Thyroid gland (tissue), 4 donors: ENCODE data around the gene NRBP1. TPM values are rescaled to one million over a fixed set of nuclear protein-coding genes. Genes with fewer than 3 reads are reported as not detected.

Experiments used
- DNase-seq, 2 donors: peaks; one replicate each; pipeline ENCODE4 v3.0.0-alpha.2; 2019
- H3K27ac ChIP-seq, 3 donors: fragments of 200-600 bp; sonication (generic); 1 replicate in 2 of 3; 2 replicates in 1 of 3; pipeline ENCODE4 v1.5.1; 2016 to 2019; ENCODE audit warnings: mild to moderate bottlenecking in 1 of 3, moderate library complexity in 1 of 3
- H3K27me3 ChIP-seq: fragments of 200-600 bp; sonication (generic); one replicate; pipeline ENCODE4 v1.5.1; 2019
- H3K36me3 ChIP-seq, 2 donors: fragments of 200-600 bp; sonication (generic); one replicate each; pipeline ENCODE4 v1.5.1; 2016 to 2019
- H3K4me1 ChIP-seq, 2 donors: fragments of 200-600 bp; sonication (generic); one replicate each; pipeline ENCODE4 v1.5.1; 2017 to 2019
- H3K4me3 ChIP-seq, 3 donors: fragments of 200-600 bp; sonication (generic); replicated peaks in 1 of 3; 1 replicate in 2 of 3; 2 replicates in 1 of 3; pipeline ENCODE4 v1.5.1; 2016; ENCODE audit warnings: mild to moderate bottlenecking in 1 of 3
- H3K9me3 ChIP-seq: fragments of 200-600 bp; sonication (generic); one replicate; pipeline ENCODE4 v1.5.1; 2017
- CTCF ChIP-seq, 6 experiments: fragments of 200-600 bp in 3 of 6; fragments of 450-650 bp in 3 of 6; sonication (generic) in 3 of 6; IDR thresholded peaks; one replicate each; pipeline ENCODE4 v1.5.1; 2016 to 2019; ENCODE audit warnings: antibody characterized with exemption in 6 of 6, mild to moderate bottlenecking in 2 of 6, inconsistent platforms in 1 of 6, moderate library complexity in 1 of 6
- POLR2A ChIP-seq, 2 donors: fragments of 450-650 bp; IDR thresholded peaks; one replicate each; pipeline ENCODE4 v1.6.1; 2017; ENCODE audit warnings: antibody characterized with exemption in 2 of 2, mild to moderate bottlenecking in 2 of 2, moderate library complexity in 1 of 2
- WGBS, 2 donors: methylation state at CpG; one replicate each; pipeline ENCODE4 v1.1.5; 2017; 5-methylcytosine and 5-hydroxymethylcytosine counted together
- intact Hi-C: fragments of 100-400 bp; cut with DNase I; formaldehyde crosslinking; loops from one replicate; pipeline ENCODE4 v1.15.1; 2023
- small RNA-seq: library from RNA; depleted of rRNA; stranded (forward); fragments of <200 nt; gene quantifications from one replicate; pipeline ENCODE3, GENCODE V24; 2016
- total RNA-seq, 4 donors: library from RNA; depleted of rRNA; stranded (reverse); fragments of >200 nt; gene quantifications; one replicate each; pipeline ENCODE4 v1.2.3, GENCODE V29; 2016

Gene NRBP1
- total RNA-seq, 4 donors from 2014 or later, result 45.2 to 68.6 (median 63.1) TPM

GRCh38 chr2:27485496-27485895 is 57.1 kb downstream of the NRBP1 start:
- Histone ChIP-seq H3K4me1 (peaks cover 6 to 11% of the 10 kb centered on the region in 2 donors), H3K9me3 (no peaks in the 10 kb centered on the region), H3K27me3 (no peaks in the 10 kb centered on the region), H3K36me3 (peaks cover 14 to 22% of the 10 kb centered on the region in 2 donors), H3K27ac (no peak overlapping the region), H3K4me3 (no peak overlapping the region)
- 49 to 57% methylated on average over 3 of the region's 3 CpGs for WGBS, 2 donors
- intact Hi-C loops, result no loop called here
- no peak for DNase-seq
- TF ChIP-seq CTCF (IDR thresholded peaks at IDR 0.05) (no peak), POLR2A (IDR thresholded peaks at IDR 0.05) (no peak)

GRCh38 chr2:27489118-27489497 is 60.7 kb downstream of the NRBP1 start:
- H3K36me3 ChIP-seq, result peaks cover 0 to 7% of the 10 kb centered on the region in 2 donors
- intact Hi-C loops, result no loop called here
- DNase-seq, result no peak
- 5 to 8% methylated on average over 11 of the region's 11 CpGs for WGBS, 2 donors
- peaks cover 6 to 11% of the 10 kb centered on the region in 2 donors for H3K4me1 ChIP-seq
- TF ChIP-seq CTCF (IDR thresholded peaks at IDR 0.05) (no peak), POLR2A (IDR thresholded peaks at IDR 0.05) (no peak)
- peak overlapping the region; percentile 34 to 63 (median 52) for H3K27ac ChIP-seq
- no peaks in the 10 kb centered on the region for H3K9me3 ChIP-seq
- H3K4me3 ChIP-seq, result peak overlapping the region in 2 of 3 donors; percentile 22 to 31
- H3K27me3 ChIP-seq, result no peaks in the 10 kb centered on the region

GRCh38 chr2:27489498-27490397 is 61.3 kb downstream of the NRBP1 start, which contains the start of gene IFT172:
Gene IFT172, minus strand, starts transcription at chr2:27489743. Its CDS starts 90 bp downstream, at chr2:27489653.
- TF ChIP-seq CTCF (IDR thresholded peaks at IDR 0.05), result no peak
- peak; percentile 53 to 95 for TF ChIP-seq POLR2A (IDR thresholded peaks at IDR 0.05)
- peak; percentile 100 for DNase-seq
- peak within 1 kb of the TSS in 2 of 3 donors; percentile 22 to 31 for H3K4me3 ChIP-seq
- no peaks in the 10 kb centered on the region for H3K9me3 ChIP-seq
- H3K27me3 ChIP-seq, result no peaks in the 10 kb centered on the region
- peak within 1 kb of the TSS; percentile 63 to 79 (median 78) for H3K27ac ChIP-seq
- H3K36me3 ChIP-seq, result peaks cover 0 to 2% of the 10 kb centered on the region in 2 donors
- H3K4me1 ChIP-seq, result peaks cover 6 to 11% of the 10 kb centered on the region in 2 donors
- 8 to 10% methylated on average over 40 to 43 of the region's 43 CpGs for WGBS, 2 donors
- intact Hi-C loops, result loop anchor here (10.0 kb wide), 2 partner anchors 55 to 175 kb away; partner anchors contain the start of genes SLC4A1AP and SUPT7L

Small RNAs within 50 kb of the gene (small RNA-seq; reads per million reads assigned to genes)
- gene RNU6-986P, result not detected

Other genes starting within 250 kb of the NRBP1 start
- 100 to 1,000 TPM; 149 to 345 (median 254) TPM for gene ATRAID, start 216.6 kb upstream of the NRBP1 start, total RNA-seq
- 10 to 100 TPM; 10.9 to 34.0 (median 22.0) TPM for gene SLC5A6, start 216.4 kb upstream of the NRBP1 start, total RNA-seq
- 10 to 100 TPM; 16.5 to 31.9 (median 28.2) TPM for gene CAD, start 211.3 kb upstream of the NRBP1 start, total RNA-seq
- under 1 TPM; 0.33 to 0.98 (median 0.80) TPM for gene SLC30A3, start 165.6 kb upstream of the NRBP1 start, total RNA-seq
- 1 to 10 TPM in 2 of 4 donors, under 1 TPM in 1, not detected in 1; 0.33 to 2.1 (median 1.1) TPM for gene DNAJC5G, start 153.2 kb upstream of the NRBP1 start, total RNA-seq
- 1 to 10 TPM in 1 of 4 donors, under 1 TPM in 2, not detected in 1; 0.22 to 1.6 (median 0.54) TPM for gene TRIM54, start 146.2 kb upstream of the NRBP1 start, total RNA-seq
- 1 to 10 TPM; 1.1 to 2.5 (median 2.0) TPM for gene UCN, start 120.2 kb upstream of the NRBP1 start, total RNA-seq
- gene MPV17, start 105.5 kb upstream of the NRBP1 start, total RNA-seq, result 100 to 1,000 TPM in 3 of 4 donors, 10 to 100 TPM in 1; 92.9 to 151 (median 116) TPM
- 10 to 100 TPM; 44.7 to 86.6 (median 51.8) TPM for gene GTF3C2, start 71.9 kb upstream of the NRBP1 start, total RNA-seq
- gene EIF2B4, start 58.3 kb upstream of the NRBP1 start, total RNA-seq, result 10 to 100 TPM; 34.7 to 44.0 (median 38.6) TPM
- 100 to 1,000 TPM; 109 to 148 (median 130) TPM for gene SNX17, start 58.0 kb upstream of the NRBP1 start, total RNA-seq
- gene ZNF513, start 47.9 kb upstream of the NRBP1 start, total RNA-seq, result 10 to 100 TPM in 1 of 4 donors, 1 to 10 TPM in 3; 9.1 to 14.8 (median 9.2) TPM
- gene PPM1G, start 19.0 kb upstream of the NRBP1 start, total RNA-seq, result 10 to 100 TPM; 55.4 to 75.2 (median 59.5) TPM
- 10 to 100 TPM in 3 of 4 donors, 1 to 10 TPM in 1; 9.2 to 40.1 (median 19.4) TPM for gene KRTCAP3, start 13.8 kb downstream of the NRBP1 start, total RNA-seq
- gene IFT172, start 61.1 kb downstream of the NRBP1 start, total RNA-seq, result 10 to 100 TPM; 30.9 to 56.8 (median 43.7) TPM
- gene FNDC4, start 66.6 kb downstream of the NRBP1 start, total RNA-seq, result 10 to 100 TPM in 1 of 4 donors, 1 to 10 TPM in 3; 4.0 to 17.7 (median 7.1) TPM
- under 1 TPM in 1 of 4 donors, not detected in 3; 0.13 TPM for gene GCKR, start 68.2 kb downstream of the NRBP1 start, total RNA-seq
- 10 to 100 TPM; 39.2 to 70.6 (median 50.3) TPM for gene ZNF512, start 154.4 kb downstream of the NRBP1 start, total RNA-seq
- gene CCDC121, start 200.4 kb downstream of the NRBP1 start, total RNA-seq, result 1 to 10 TPM; 7.2 to 9.9 (median 8.0) TPM
- 10 to 100 TPM; 24.2 to 26.9 (median 24.9) TPM for gene GPN1, start 200.4 kb downstream of the NRBP1 start, total RNA-seq
- gene SUPT7L, start 235.0 kb downstream of the NRBP1 start, total RNA-seq, result 10 to 100 TPM; 24.9 to 38.1 (median 29.6) TPM
- gene SLC4A1AP, start 235.3 kb downstream of the NRBP1 start, total RNA-seq, result 10 to 100 TPM; 16.5 to 26.6 (median 23.4) TPM